ENCODE measurements around the gene MTHFD1L. TPM values are rescaled to one million over a fixed set of nuclear protein-coding genes. Genes with fewer than 3 reads are reported as not detected.

The MTHFD1L gene
- total and polyA plus RNA-seq, 2 donors (not counting 1 experiment from before 2014, with no cell fraction given): 36.1 to 48.9 TPM

DNA sequence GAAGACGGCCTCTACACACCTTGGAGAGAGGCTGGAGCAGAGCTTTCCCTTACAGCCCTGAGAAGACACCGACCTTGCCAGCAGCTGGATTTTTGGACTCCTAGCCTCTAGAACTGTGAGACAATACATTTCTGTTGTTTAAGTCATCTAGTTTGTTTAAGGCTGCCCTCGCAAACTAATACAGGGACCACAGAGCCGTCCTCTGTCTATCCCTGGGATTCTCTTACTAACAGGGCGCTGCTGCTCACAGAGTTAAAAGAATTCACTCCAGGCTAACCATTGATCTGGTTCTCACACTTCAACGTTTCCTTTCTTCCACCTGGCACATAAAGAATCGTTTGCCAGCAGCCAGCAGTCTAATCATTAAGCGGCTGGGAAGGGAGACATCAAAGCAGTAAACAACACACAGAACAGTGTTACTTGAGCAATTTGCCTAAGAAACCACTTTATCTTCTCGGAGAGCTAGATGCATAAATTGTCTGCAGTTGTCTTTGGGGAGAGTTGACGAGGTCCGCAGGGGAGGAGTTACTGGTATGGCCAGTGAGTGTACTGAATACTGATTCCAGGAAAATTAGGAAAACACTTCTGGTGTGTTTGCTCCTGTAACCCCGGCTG lies 270.7 kb downstream of the MTHFD1L start:
- H3K4me1 ChIP-seq (ENCODE audit: control insufficient read depth, extremely low read depth, insufficient read depth, low read length): no peaks in the 10 kb centered on the region
- H3K36me3 ChIP-seq (ENCODE audit: control insufficient read depth, insufficient read depth, low read length): no peaks in the 10 kb centered on the region
- TF ChIP-seq, protein P1, sequence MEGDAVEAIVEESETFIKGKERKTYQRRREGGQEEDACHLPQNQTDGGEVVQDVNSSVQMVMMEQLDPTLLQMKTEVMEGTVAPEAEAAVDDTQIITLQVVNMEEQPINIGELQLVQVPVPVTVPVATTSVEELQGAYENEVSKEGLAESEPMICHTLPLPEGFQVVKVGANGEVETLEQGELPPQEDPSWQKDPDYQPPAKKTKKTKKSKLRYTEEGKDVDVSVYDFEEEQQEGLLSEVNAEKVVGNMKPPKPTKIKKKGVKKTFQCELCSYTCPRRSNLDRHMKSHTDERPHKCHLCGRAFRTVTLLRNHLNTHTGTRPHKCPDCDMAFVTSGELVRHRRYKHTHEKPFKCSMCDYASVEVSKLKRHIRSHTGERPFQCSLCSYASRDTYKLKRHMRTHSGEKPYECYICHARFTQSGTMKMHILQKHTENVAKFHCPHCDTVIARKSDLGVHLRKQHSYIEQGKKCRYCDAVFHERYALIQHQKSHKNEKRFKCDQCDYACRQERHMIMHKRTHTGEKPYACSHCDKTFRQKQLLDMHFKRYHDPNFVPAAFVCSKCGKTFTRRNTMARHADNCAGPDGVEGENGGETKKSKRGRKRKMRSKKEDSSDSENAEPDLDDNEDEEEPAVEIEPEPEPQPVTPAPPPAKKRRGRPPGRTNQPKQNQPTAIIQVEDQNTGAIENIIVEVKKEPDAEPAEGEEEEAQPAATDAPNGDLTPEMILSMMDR (conservative IDR thresholded peaks at IDR 0.05 in 1 of 2, IDR thresholded peaks at IDR 0.05 in 1 of 2; ENCODE audit: low read depth in 1 of 2, low read length in 2 of 2): no peak
- no peak for TF ChIP-seq EZH2 (IDR thresholded peaks at IDR 0.05; ENCODE audit: low read length, missing control alignments)
- H3K9me3 ChIP-seq (ENCODE audit: control insufficient read depth, insufficient read depth, low read depth, low read length): no peaks in the 10 kb centered on the region
- H3K4me2 ChIP-seq (ENCODE audit: extremely low read depth, insufficient read depth, low read length): peak overlapping the region; percentile 5
- H4K20me1 ChIP-seq (ENCODE audit: control insufficient read depth, extremely low read depth, insufficient read depth, low read length): no peaks in the 10 kb centered on the region
- H3K79me2 ChIP-seq (ENCODE audit: control insufficient read depth, insufficient read depth, low read length): no peaks in the 10 kb centered on the region
- H2AFZ ChIP-seq (ENCODE audit: low read length): no peak overlapping the region
- H3K9ac ChIP-seq (ENCODE audit: insufficient read depth, low read length): no peak overlapping the region
- H3K27me3 ChIP-seq (ENCODE audit: control insufficient read depth, insufficient read depth, low read length): no peaks in the 10 kb centered on the region
- no peak overlapping the region for H3K4me3 ChIP-seq (replicated peaks in 1 of 4; ENCODE audit: control extremely low read depth in 1 of 4, insufficient read depth in 1 of 4, low read depth in 3 of 4, low read length in 4 of 4)
- no peak overlapping the region for H3K27ac ChIP-seq (ENCODE audit: insufficient read depth, low read length)
- DNase-seq (ENCODE audit: low read depth in 2 of 2): peak in 1 of 2 donors; percentile 46

DNA sequence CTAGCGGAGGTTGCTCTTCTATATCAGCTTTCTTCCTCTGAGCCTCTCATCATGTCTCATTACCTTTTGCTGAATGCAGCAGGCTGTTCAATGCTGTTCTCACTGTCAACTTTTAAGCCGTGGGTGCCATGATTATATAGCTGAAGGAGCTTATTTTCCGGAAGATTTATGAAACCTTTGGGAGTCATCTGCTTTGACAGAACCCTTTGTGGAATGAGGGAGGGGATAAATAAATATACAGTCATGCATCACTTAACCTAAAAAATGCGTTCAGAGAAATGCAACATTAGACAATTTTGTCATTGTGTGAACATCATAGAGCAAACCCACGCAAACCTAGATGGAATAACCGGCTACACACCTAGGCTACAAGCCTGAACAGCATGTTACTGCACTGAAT lies 272.0 kb downstream of the MTHFD1L start:
- Histone ChIP-seq H3K4me2 (ENCODE audit: extremely low read depth, insufficient read depth, low read length) (no peak overlapping the region), H3K36me3 (ENCODE audit: control insufficient read depth, insufficient read depth, low read length) (no peaks in the 10 kb centered on the region), H3K27me3 (ENCODE audit: control insufficient read depth, insufficient read depth, low read length) (no peaks in the 10 kb centered on the region), H3K9ac (ENCODE audit: insufficient read depth, low read length) (no peak overlapping the region), H3K4me1 (ENCODE audit: control insufficient read depth, extremely low read depth, insufficient read depth, low read length) (no peaks in the 10 kb centered on the region), H3K27ac (ENCODE audit: insufficient read depth, low read length) (no peak overlapping the region), H2AFZ (ENCODE audit: low read length) (no peak overlapping the region), H3K4me3 (replicated peaks in 1 of 4; ENCODE audit: control extremely low read depth in 1 of 4, insufficient read depth in 1 of 4, low read depth in 3 of 4, low read length in 4 of 4) (no peak overlapping the region), H4K20me1 (ENCODE audit: control insufficient read depth, extremely low read depth, insufficient read depth, low read length) (no peaks in the 10 kb centered on the region), H3K79me2 (ENCODE audit: control insufficient read depth, insufficient read depth, low read length) (no peaks in the 10 kb centered on the region), H3K9me3 (ENCODE audit: control insufficient read depth, insufficient read depth, low read depth, low read length) (no peaks in the 10 kb centered on the region)
- peak in 1 of 2 donors; percentile 38 for DNase-seq (ENCODE audit: low read depth in 2 of 2)
- no peak for TF ChIP-seq EZH2 (IDR thresholded peaks at IDR 0.05; ENCODE audit: low read length, missing control alignments)
- TF ChIP-seq, protein P1 (conservative IDR thresholded peaks at IDR 0.05 in 1 of 2, IDR thresholded peaks at IDR 0.05 in 1 of 2; ENCODE audit: low read depth in 1 of 2, low read length in 2 of 2): no peak

DNA sequence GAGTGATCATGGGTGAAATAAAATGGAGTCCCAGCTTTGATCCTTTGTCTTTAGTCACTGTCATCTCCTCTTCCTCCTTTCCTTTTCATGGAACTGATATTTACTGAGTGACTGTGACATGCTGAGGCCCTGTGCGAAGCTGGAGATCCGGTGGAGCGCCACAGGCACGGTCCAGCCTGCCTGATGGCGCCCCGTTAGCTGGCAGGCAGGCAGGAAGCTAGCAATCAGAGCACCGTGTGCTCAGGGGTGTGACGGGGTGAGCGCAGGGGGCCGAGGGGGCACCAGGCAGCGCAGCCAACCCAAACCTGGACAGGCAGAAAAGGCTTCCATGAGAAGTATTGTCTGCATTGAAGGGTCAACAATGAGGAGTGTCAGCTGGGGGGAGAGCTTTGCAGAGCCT lies 274.0 kb downstream of the MTHFD1L start:
- H3K36me3 ChIP-seq (ENCODE audit: control insufficient read depth, insufficient read depth, low read length): no peaks in the 10 kb centered on the region
- H3K4me3 ChIP-seq (replicated peaks in 1 of 4; ENCODE audit: control extremely low read depth in 1 of 4, insufficient read depth in 1 of 4, low read depth in 3 of 4, low read length in 4 of 4): no peak overlapping the region
- H3K9me3 ChIP-seq (ENCODE audit: control insufficient read depth, insufficient read depth, low read depth, low read length): no peaks in the 10 kb centered on the region
- H3K4me2 ChIP-seq (ENCODE audit: extremely low read depth, insufficient read depth, low read length): no peak overlapping the region
- no peaks in the 10 kb centered on the region for H3K79me2 ChIP-seq (ENCODE audit: control insufficient read depth, insufficient read depth, low read length)
- TF ChIP-seq, protein P1 (conservative IDR thresholded peaks at IDR 0.05 in 1 of 2, IDR thresholded peaks at IDR 0.05 in 1 of 2; ENCODE audit: low read depth in 1 of 2, low read length in 2 of 2): no peak
- H3K27ac ChIP-seq (ENCODE audit: insufficient read depth, low read length): no peak overlapping the region
- no peaks in the 10 kb centered on the region for H3K27me3 ChIP-seq (ENCODE audit: control insufficient read depth, insufficient read depth, low read length)
- no peak overlapping the region for H2AFZ ChIP-seq (ENCODE audit: low read length)
- no peaks in the 10 kb centered on the region for H4K20me1 ChIP-seq (ENCODE audit: control insufficient read depth, extremely low read depth, insufficient read depth, low read length)
- no peaks in the 10 kb centered on the region for H3K4me1 ChIP-seq (ENCODE audit: control insufficient read depth, extremely low read depth, insufficient read depth, low read length)
- no peak for DNase-seq (ENCODE audit: low read depth in 2 of 2)
- H3K9ac ChIP-seq (ENCODE audit: insufficient read depth, low read length): no peak overlapping the region

All from fibroblast of lung (primary cell).